Measurements from ENCODE around the gene SPAG17.

Gene SPAG17

GRCh38 chr1:118117521-118117920 lies 67.5 kb downstream of the SPAG17 start:
- DNase-seq = no peak

DNA sequence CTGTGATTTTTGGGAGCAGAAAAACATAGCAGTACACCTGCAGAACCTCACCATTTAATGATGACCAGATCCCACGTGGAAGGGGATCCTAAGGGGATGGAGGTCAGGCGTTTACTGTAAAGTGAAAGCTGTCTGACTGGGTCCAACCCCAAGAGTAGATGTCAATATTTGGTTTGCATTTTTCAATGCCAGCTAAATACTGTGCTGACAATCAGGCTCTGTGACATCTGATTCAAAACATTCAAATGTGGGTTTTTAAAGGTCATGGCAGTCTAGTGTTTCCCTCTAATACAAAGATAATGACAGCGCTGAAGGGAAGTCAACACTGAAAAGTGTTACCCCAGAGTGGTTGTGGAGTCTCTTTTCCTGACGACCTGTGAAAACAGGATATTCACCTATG lies 68.1 kb downstream of the SPAG17 start:
- DNase-seq = no peak

DNA sequence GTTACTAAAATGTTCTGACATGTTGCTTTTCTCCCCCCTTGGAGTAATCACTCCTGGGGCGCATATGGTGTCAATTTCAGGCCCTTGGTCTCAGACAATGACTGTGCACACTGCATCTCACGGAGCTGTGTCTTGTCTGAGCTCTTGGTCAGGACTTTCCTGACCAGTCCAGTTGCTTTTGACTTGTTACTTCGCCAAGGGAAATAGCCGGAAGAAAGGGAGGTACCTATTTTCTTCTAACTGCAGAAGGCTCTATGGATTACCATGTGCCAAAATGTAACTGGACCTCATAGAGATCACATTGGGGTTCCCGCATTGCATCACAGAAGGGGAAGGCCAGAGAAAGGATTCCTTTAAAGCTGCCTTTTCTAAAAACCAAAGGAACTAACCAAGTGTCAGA lies 68.6 kb downstream of the SPAG17 start:
- no peak for DNase-seq

DNA sequence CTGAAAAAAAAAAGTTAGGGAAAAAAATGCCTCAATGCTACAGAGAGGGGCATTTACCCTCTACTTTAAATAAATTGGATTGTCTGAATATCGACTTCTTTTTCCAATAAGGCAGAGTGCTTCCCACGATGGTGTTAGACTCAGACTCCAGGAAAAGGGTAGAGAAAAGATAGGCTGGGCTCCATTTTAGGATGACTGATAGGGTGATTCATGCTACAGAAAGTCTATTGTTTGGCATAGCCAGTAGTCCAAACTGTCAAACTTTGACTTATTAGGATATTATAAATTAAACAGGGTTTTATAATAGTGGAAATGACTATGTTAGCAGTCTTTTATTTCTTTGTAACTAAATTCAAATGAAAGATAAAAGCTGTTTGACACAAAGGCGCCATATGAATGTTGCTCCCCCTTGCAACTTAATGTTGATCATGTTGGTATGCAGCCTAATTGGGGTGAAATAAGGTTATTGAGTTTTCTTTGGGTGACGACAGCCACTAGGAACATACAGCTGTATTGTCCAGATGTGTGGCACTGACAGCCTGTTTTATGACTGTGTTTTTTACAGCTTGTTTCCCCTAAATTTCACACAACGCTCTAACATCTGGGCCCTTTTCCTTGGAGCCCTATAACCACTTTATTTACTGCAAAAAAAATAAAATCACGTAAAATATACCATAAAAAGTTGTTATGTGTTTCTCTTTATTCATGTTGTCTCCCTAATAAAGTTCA lies 69.3 kb downstream of the SPAG17 start:
- DNase-seq = no peak

GRCh38 chr1:118113261-118113660 lies 71.8 kb downstream of the SPAG17 start:
- no peak for DNase-seq

DNA sequence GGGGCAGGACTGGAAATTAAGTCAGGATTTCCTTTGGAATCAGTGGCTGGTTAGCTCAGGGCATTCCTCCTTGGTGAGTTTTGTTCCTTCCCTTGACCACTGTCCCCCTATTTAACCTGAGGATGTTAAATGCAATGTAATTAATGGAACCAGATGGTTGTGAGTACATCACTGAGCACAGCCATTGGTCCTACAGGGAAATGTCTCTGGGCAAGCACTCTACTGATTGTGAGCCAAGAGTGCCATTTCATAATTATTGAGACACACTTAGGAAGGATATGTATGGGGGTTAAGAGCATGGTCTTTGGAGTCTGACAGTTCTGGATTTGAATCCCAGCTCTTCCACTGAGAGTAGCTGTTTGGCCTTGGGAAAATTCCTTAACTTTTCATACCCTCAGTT lies 74.4 kb downstream of the SPAG17 start:
- DNase-seq = no peak

GRCh38 chr1:118104951-118105350 lies 80.1 kb downstream of the SPAG17 start:
- no peak for DNase-seq

- DNase-seq = no peak
These were observed 82.6 kb downstream of the SPAG17 start for GRCh38 chr1:118102445-118102844.

- DNase-seq = no peak
These were observed 83.0 kb downstream of the SPAG17 start for GRCh38 chr1:118101999-118102398.

DNA sequence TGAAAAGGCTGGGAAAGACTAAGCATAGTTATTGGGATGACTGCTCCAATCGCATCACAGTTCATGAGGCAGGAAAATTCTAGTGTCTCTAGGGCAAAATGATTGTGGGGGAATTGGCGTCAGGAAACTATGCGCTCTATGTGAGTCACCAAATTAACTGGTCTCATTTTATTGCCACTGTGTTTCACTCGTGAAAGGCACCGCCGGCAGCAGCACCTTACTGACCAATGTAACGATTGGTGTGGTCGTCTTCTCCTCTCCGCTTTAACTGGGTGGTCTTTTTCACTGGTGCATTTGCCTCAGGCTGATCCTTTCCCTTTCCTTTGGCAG lies 83.5 kb downstream of the SPAG17 start:
- DNase-seq = no peak

DNA sequence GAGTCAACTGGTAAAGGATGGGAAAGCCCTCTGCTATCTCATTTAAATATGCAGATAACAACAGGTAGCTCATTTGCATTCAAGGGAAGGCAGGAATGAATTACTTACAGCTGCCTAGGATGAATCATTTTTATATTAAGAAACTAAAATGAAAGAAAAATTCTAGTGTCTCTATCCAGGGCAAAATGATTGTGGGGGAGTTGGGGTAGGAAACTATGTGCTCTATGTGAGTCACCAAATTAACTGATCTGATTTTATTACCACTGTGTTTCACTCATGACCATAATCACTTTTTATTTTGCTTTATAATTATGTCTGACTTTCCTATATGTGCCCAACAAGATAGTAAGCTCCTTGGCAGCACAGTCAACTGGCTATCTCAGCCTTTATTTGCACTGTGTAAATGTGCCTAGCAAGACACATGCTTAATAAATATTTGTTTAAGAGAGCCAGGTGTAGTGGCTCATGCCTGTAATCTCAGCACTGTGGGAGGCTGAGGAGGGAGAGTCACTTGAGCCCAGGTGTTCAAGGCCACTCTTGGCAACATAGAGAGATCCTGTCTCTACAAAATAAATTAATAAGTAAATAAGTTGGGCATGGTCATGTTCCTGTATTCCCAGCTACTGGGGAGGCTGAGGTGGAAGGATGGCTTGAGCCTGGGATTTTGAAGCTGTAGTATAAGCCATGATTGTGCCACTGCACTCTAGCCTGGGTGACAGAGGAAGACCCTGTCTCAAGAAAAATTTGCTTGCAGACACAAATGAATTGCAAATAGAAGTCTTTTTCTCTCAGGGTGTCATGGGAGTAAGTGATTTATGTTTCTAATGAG lies 84.1 kb downstream of the SPAG17 start:
- DNase-seq = no peak

GRCh38 chr1:118099686-118100085 lies 85.3 kb downstream of the SPAG17 start:
- no peak for DNase-seq

DNA sequence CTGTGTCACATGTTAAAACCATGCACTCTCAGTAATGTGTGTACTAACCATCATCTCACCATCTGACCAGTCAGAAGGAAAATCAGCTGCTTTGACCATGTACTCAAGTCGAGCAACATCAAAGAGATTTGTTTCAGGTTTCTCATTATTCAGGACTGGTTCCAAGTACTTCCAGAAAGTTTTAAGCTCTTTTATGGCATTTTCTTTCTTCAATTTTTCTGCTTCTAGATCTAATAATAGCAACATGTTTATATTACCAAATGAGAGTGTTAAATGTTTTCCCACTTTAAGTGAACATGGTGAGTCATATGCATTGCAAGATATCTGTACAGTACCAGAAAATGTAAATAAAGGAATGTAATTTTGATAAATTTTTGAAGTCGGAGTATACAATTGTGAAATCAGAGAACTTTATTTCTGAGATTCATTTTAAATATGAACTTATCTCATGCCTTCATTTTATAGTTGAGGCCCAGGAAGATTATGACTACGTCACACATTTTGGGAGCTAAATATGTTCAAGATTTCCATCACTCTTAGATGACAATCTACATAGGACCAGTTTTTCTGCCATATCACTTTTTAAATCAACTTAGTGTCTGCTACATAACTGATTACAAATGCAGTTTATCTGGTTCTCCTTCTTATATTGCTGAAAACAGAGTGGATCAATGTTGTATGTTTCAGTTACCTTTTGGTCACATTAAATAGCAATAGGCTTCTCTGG lies 87.2 kb downstream of the SPAG17 start:
- DNase-seq = no peak

- no peak for DNase-seq
These were observed 92.0 kb downstream of the SPAG17 start for GRCh38 chr1:118093017-118093416.

DNA sequence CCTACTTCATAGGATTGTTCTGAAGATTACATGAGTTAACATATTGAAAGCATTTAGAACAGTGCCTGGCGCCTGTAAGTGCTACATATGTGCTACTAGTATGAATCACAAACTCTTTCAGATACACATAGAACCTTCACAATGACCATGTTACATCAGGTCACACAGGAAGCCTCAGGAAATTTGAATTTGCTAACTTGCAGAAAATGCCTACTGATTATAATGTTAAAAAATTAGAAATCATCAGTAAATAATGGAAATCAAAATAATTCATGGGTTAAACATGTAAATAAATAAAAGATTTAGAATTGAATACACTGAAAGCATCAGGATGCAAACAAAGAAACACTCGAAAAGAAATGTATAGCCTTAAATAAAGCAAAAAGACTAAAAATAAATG lies 94.9 kb downstream of the SPAG17 start:
- no peak for DNase-seq

- DNase-seq = no peak
These were observed 99.7 kb downstream of the SPAG17 start for GRCh38 chr1:118085365-118085764.

DNA sequence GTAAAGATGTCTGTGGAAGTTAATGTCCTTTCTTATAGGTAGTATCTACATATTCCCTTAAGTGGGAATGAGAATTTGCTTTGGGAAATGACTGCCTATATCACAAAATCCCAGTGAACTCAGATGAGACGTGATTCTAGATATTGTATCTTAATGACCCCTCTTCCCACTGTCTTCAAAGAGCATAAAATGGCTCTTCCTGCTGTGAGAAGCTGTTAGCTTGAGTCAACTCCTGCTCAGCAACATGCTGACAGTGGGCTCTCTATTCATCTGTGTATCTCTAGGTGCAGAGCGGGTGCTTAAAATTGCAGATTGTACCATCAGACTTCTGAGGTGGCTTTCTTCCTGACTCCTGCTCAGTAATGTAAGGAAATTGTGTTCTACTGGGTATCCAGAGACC lies 100.6 kb downstream of the SPAG17 start:
- no peak for DNase-seq

GRCh38 chr1:118082984-118083383 lies 102.0 kb downstream of the SPAG17 start:
- DNase-seq = no peak

DNA sequence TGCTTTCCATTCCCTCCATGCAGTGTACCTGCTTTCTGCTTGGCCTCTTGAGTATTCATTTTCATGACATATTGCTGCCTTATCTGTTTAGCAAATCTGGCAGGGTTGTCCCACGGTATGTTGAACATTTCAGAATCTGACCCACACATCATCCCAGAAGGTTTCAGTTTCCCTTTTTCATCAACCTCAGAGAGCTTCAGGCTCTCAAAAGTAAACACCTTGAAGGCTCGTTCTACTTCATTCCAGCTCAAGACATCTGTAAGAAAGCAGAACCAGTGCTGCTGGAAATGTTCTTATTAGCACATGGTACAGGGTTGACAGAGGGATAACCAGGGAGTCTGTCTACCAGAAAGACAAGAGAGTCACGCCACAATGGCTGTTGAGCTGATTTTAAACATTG lies 103.6 kb downstream of the SPAG17 start:
- no peak for DNase-seq

GRCh38 chr1:118077331-118078045 lies 107.5 kb downstream of the SPAG17 start:
- no peak for DNase-seq

- no peak for DNase-seq
These were observed 109.9 kb downstream of the SPAG17 start for GRCh38 chr1:118075116-118075515.

DNA sequence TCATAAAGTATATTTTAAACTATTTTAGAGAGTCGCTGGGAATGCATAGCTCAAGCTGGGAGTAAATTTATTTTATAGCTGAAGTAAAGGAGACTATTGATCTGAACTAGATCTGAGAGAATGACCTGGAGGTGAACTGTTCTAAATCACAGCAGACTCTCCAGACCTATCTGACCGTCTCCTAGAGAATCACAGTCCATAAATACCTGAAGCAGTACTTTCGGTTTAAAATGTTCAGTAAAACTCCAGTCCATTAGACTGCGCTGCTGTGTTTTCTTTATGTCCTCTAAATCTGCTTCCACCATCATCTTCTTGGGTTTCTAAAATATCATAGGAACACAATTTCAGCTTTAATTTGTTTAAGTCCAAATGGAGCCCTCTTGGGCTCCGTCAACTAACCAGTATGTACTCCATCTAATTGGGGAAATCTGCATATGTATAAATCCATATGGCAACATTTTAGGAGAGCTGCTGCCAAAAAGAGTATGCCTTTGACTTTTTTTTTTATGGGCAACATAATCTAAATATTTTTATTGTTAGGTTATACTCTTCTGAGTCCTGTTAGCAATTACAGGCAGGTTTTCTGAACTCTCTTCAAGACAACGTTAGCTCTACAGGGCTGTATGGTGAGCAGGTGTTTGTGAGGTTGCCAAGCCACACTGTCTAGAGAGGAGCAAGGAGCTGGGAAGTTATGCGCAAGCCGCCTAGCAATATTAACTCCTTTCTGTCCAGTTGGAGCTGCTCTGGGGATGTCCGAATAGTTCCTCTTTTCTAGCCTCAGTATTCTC lies 111.2 kb downstream of the SPAG17 start:
- no peak for DNase-seq
